ENCODE data around the gene AMT. TPM values are rescaled to one million over a fixed set of nuclear protein-coding genes. Genes with fewer than 3 reads are reported as not detected.

Gene AMT
- total and polyA plus RNA-seq, 2 of the 13 experiments (the other 11 are each of a cell fraction or from before 2014, with no cell fraction given): 35.3 to 59.0 TPM

DNA sequence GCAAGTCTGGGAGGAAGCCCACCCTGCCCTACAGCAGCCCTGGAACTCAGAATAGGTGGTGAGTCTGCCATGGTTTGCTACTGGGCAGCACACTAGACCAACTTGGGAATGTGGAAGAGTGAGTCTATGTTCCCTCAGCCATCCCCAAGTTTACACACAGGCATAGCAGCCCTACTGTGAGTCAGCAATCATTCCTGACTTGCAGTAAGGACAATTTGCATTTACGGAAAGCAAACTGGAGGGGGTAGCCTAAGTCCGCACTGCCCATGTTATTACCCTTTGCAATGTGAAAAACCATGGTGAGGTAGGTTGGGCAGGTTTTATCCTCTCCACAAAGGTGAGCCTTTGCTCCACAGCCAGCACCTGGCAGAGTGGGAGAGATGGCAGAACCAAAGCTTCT lies 5.4 kb downstream of the AMT start:
- Histone ChIP-seq H3K9ac (ENCODE audit: insufficient read depth, low read depth, low read length) (no peak overlapping the region), H2AFZ (ENCODE audit: low read length) (no peak overlapping the region), H4K20me1 (ENCODE audit: insufficient read depth, low read length) (no peaks in the 10 kb centered on the region), H3K4me2 (ENCODE audit: low read depth, low read length) (no peak overlapping the region), H3K9me3 (ENCODE audit: low read length) (no peaks in the 10 kb centered on the region), H3K27ac (ENCODE audit: extremely low read length, insufficient read depth, low read length) (no peak overlapping the region), H3K79me2 (ENCODE audit: insufficient read depth, low read length) (peaks cover 18% of the 10 kb centered on the region), H3K36me3 (replicated peaks in 1 of 2; ENCODE audit: control insufficient read depth in 1 of 2, insufficient read depth in 2 of 2, low read length in 2 of 2) (peaks cover 0 to 6% of the 10 kb centered on the region in 2 experiments; a peak in 3 of 5 replicates), H3K27me3 (ENCODE audit: control insufficient read depth in 1 of 2, insufficient read depth in 2 of 2, low read length in 2 of 2) (no peaks in the 10 kb centered on the region; a peak in 1 of 5 replicates), H3K4me1 (ENCODE audit: insufficient read depth, low read length) (peaks cover 55% of the 10 kb centered on the region), H3K4me3 (replicated peaks in 1 of 3; ENCODE audit: insufficient read depth in 1 of 3, low read depth in 2 of 3, low read length in 3 of 3) (no peak overlapping the region)
- 94% methylated on average over 2 of the region's 2 CpGs for WGBS (ENCODE audit: low lambda C conversion rate)
- ChIA-PET CTCF (ENCODE audit: low intra/inter-chr PET ratio, low total read pairs) (interaction anchor here (1.9 kb wide), 1 partner anchor 32 kb away, joined by 15 read pairs; no protein-coding TSS in a partner anchor), POLR2A (interaction anchor here (2.0 to 3.9 kb wide), 2 partner anchors 12 to 77 kb away, joined by 7 to 13 read pairs; partner anchors contain the start of genes NICN1 and USP4)
- intact Hi-C loops (cut with micrococcal nuclease; ENCODE audit: unreplicated experiment) (no loop called here), in situ Hi-C loops (cut with HindIII; ENCODE audit: extremely low pct_ligation_motif_present, low pct_unique_long_range_greater_than_20kb) (no loop called here)
- ATAC-seq (no peak), DNase-seq (ENCODE audit: low spot score) (no peak), FAIRE-seq (no peak)
- BruUV-seq (replicated peaks): no TSS peak
- TF ChIP-seq ZNF883 (CRISPR knock-in tag; IDR thresholded peaks at IDR 0.05; ENCODE audit: not compliant biosample characterization): no peak
- no peak for TF ChIP-seq ZNF768 (CRISPR knock-in tag; IDR thresholded peaks at IDR 0.05)
- TF ChIP-seq, protein P1, sequence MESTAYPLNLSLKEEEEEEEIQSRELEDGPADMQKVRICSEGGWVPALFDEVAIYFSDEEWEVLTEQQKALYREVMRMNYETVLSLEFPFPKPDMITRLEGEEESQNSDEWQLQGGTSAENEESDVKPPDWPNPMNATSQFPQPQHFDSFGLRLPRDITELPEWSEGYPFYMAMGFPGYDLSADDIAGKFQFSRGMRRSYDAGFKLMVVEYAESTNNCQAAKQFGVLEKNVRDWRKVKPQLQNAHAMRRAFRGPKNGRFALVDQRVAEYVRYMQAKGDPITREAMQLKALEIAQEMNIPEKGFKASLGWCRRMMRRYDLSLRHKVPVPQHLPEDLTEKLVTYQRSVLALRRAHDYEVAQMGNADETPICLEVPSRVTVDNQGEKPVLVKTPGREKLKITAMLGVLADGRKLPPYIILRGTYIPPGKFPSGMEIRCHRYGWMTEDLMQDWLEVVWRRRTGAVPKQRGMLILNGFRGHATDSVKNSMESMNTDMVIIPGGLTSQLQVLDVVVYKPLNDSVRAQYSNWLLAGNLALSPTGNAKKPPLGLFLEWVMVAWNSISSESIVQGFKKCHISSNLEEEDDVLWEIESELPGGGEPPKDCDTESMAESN (CRISPR knock-in tag; conservative IDR thresholded peaks at IDR 0.05): no peak
- no peak for TF ChIP-seq ZNF121 (CRISPR knock-in tag; IDR thresholded peaks at IDR 0.05)
- TF ChIP-seq ZNF343 (CRISPR knock-in tag; IDR thresholded peaks at IDR 0.05): no peak
- no peak for TF ChIP-seq TEAD3 (CRISPR knock-in tag; optimal IDR thresholded peaks at IDR 0.05; ENCODE audit: borderline replicate concordance)
- TF ChIP-seq WIZ (CRISPR knock-in tag; IDR thresholded peaks at IDR 0.05): no peak

All from HepG2 (cell line).